ENCODE measurements around the gene LACTB.

- TF ChIP-seq CTCF (IDR thresholded peaks at IDR 0.05; ENCODE audit: low read length) (no peak), EZH2 (IDR thresholded peaks at IDR 0.05; ENCODE audit: borderline replicate concordance, low read length) (no peak)
Measured at GRCh38 chr15:63155486-63155885, 33.8 kb downstream of the LACTB start.
